Measurements from ENCODE around the gene PSME4. TPM values are rescaled to one million over a fixed set of nuclear protein-coding genes. Genes with fewer than 3 reads are reported as not detected.

The PSME4 gene
- total and polyA plus RNA-seq, 2 of the 13 experiments (the other 11 are each of a cell fraction or from before 2014, with no cell fraction given): 52.1 to 77.8 TPM

GRCh38 chr2:53969968-53970723, 647 bp downstream of the PSME4 start (continued):
- TF ChIP-seq, protein P1, sequence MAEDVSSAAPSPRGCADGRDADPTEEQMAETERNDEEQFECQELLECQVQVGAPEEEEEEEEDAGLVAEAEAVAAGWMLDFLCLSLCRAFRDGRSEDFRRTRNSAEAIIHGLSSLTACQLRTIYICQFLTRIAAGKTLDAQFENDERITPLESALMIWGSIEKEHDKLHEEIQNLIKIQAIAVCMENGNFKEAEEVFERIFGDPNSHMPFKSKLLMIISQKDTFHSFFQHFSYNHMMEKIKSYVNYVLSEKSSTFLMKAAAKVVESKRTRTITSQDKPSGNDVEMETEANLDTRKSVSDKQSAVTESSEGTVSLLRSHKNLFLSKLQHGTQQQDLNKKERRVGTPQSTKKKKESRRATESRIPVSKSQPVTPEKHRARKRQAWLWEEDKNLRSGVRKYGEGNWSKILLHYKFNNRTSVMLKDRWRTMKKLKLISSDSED (CRISPR knock-in tag; IDR thresholded peaks at IDR 0.05): no peak
- no peak for TF ChIP-seq TSC22D2 (CRISPR knock-in tag; IDR thresholded peaks at IDR 0.05; ENCODE audit: borderline replicate concordance)
- TF ChIP-seq ZZZ3 (CRISPR knock-in tag; IDR thresholded peaks at IDR 0.05; ENCODE audit: borderline replicate concordance): no peak; the same call in 1 of the 2 replicates
- TF ChIP-seq SAP130 (CRISPR knock-in tag; IDR thresholded peaks at IDR 0.05; ENCODE audit: low read depth): no peak
- TF ChIP-seq ZNF20 (CRISPR knock-in tag; IDR thresholded peaks at IDR 0.05): peak; percentile 49; the same call in 1 of the 2 replicates
- no peak for TF ChIP-seq NFRKB (IDR thresholded peaks at IDR 0.05)
- TF ChIP-seq ZNF546 (CRISPR knock-in tag; conservative IDR thresholded peaks at IDR 0.05): no peak; the same call in 1 of the 2 replicates
- no peak for TF ChIP-seq TMF1 (CRISPR knock-in tag; IDR thresholded peaks at IDR 0.05; ENCODE audit: low read depth)
- TF ChIP-seq ZNF264 (CRISPR knock-in tag; IDR thresholded peaks at IDR 0.05): 0 out of 2 replicates have a peak, but pooled peaks have one; percentile 34
- no peak for TF ChIP-seq ZNF839 (CRISPR knock-in tag; IDR thresholded peaks at IDR 0.05; ENCODE audit: borderline replicate concordance)
- no peak for TF ChIP-seq DZIP1 (CRISPR knock-in tag; IDR thresholded peaks at IDR 0.05)
- TF ChIP-seq, protein P2, sequence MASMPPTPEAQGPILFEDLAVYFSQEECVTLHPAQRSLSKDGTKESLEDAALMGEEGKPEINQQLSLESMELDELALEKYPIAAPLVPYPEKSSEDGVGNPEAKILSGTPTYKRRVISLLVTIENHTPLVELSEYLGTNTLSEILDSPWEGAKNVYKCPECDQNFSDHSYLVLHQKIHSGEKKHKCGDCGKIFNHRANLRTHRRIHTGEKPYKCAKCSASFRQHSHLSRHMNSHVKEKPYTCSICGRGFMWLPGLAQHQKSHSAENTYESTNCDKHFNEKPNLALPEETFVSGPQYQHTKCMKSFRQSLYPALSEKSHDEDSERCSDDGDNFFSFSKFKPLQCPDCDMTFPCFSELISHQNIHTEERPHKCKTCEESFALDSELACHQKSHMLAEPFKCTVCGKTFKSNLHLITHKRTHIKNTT (CRISPR knock-in tag; IDR thresholded peaks at IDR 0.05): no peak
- TF ChIP-seq NCOA5 (CRISPR knock-in tag; IDR thresholded peaks at IDR 0.05): no peak
- TF ChIP-seq SP2 (CRISPR knock-in tag; IDR thresholded peaks at IDR 0.05): no peak
- no peak for TF ChIP-seq STAT5B (CRISPR knock-in tag; IDR thresholded peaks at IDR 0.05)
- TF ChIP-seq ATF2 (CRISPR knock-in tag; IDR thresholded peaks at IDR 0.05): no peak
- no peak for TF ChIP-seq ZNF331 (CRISPR knock-in tag; IDR thresholded peaks at IDR 0.05)
- TF ChIP-seq IRF1 (CRISPR knock-in tag; IDR thresholded peaks at IDR 0.05; ENCODE audit: low read depth): no peak
- no peak for TF ChIP-seq EED (CRISPR knock-in tag; IDR thresholded peaks at IDR 0.05)
- no peak; the same call in 1 of the 2 replicates for TF ChIP-seq PHF8 (CRISPR knock-in tag; IDR thresholded peaks at IDR 0.05)
- TF ChIP-seq ZNF570 (CRISPR knock-in tag; IDR thresholded peaks at IDR 0.05; ENCODE audit: borderline replicate concordance): no peak
- TF ChIP-seq ZNF607 (CRISPR knock-in tag; IDR thresholded peaks at IDR 0.05; ENCODE audit: borderline replicate concordance): no peak; the same call in 1 of the 2 replicates

Measured in HepG2 (cell line).